ENCODE data around the gene GALNT17.

Gene GALNT17

DNA sequence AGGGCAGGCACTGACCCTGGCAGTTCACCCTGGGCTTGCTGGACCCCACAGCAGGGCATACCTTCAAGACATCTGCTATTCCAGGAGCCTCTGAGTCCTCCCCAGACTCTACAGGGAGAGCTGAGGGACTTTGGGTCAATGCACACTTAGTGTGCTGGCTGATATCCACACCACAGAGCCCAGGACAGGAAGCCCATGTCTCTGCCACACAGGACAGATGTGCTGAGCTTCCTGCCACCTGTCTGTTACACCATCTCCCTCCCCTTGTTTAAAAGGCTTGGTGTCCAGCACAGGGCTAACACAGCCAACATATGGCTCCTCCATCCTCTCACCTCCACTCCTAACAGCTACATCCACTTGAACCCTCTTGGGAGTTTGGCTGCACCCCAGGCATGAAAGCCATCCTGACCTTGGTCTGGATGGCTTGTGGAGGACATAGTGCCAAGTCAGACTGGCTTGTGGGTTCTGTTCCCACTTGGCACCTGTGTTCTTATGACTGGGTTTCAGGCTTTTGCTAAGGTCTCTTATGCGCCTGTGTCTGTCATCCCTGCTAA is 529.8 kb downstream of the GALNT17 start:
- no peaks in the 10 kb centered on the region for H3K36me3 Mint-ChIP-seq
- H3K4me3 Mint-ChIP-seq, result no peak overlapping the region
- H3K27ac Mint-ChIP-seq, result no peak overlapping the region

DNA sequence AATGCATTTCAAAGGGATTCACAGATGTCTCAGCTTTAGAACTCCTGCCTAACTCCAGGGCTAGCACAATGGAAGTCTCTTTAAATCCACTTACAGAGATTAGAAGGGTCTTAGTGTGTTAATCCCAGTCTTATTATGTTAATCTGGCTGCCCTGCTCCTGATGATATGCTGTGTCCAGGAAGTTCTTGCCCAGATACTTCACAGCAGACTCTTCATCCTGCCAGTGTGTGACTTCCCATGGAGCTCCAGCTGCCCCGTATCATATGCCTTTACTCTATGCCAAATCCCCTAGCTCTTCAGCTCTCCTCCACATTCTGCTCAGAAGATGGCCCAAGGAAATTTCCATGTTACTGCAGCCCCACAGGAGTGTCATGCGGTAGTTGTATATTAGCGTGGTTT is 533.8 kb downstream of the GALNT17 start:
- no peak overlapping the region for H3K27ac Mint-ChIP-seq
- H3K4me3 Mint-ChIP-seq, result no peak overlapping the region
- H3K36me3 Mint-ChIP-seq, result no peaks in the 10 kb centered on the region
- H3K9me3 Mint-ChIP-seq (ENCODE audit: low read depth), result no peaks in the 10 kb centered on the region
- H3K27me3 Mint-ChIP-seq, result peaks cover 2% of the 10 kb centered on the region
- H3K4me1 Mint-ChIP-seq (ENCODE audit: low read depth), result no peaks in the 10 kb centered on the region

More for the DNA sequence above, 529.8 kb downstream of the GALNT17 start:
- no peaks in the 10 kb centered on the region for H3K4me1 Mint-ChIP-seq (ENCODE audit: low read depth)
- peaks cover 2% of the 10 kb centered on the region for H3K27me3 Mint-ChIP-seq
- peaks cover 5% of the 10 kb centered on the region for H3K9me3 Mint-ChIP-seq (ENCODE audit: low read depth)

DNA sequence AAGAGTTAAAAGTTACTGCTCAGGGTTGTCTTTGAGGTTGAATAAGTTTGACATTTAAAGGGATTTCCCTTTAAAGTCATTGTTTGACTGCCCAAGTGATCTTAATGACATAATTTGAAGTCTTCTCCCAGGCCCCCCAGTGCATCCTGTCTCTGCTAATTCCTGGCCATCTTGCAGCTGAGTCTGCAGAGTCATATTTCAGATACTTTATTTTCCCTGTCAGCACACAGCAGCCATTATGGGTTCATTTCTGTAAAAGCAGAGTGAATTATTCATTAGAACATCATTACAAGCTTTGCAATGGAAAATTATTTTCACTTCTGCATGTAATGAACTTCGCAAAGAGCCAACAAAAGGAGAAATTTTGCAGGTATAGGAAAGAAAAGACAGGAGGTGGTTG is 536.6 kb downstream of the GALNT17 start:
- no peaks in the 10 kb centered on the region for H3K4me1 Mint-ChIP-seq (ENCODE audit: low read depth)
- H3K27me3 Mint-ChIP-seq, result peaks cover 2% of the 10 kb centered on the region
- no peaks in the 10 kb centered on the region for H3K36me3 Mint-ChIP-seq
- no peak overlapping the region for H3K4me3 Mint-ChIP-seq
- H3K27ac Mint-ChIP-seq, result no peak overlapping the region
- H3K9me3 Mint-ChIP-seq (ENCODE audit: low read depth), result no peaks in the 10 kb centered on the region

DNA sequence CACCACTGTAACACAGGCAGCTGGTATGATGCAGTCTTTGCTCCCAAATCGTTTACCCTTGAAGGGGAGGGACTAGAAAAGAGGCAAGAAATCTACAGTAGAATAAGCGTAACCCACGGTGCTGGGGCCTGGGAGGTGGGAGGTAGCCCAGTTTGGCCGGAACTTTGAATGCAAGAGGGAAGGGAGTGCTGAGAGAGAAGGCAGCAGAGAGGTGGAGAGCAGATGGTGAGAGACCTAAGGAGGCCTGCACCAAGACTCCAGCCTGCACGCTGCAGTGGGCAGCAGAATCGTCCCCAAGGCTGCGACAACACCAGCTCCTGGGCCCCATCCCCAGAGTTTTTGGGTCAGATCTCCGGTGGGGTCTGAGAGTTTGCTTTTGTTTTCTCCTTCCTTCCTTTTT is 547.5 kb downstream of the GALNT17 start:
- Mint-ChIP-seq H3K27ac (no peak overlapping the region), H3K4me3 (no peak overlapping the region), H3K9me3 (ENCODE audit: low read depth) (no peaks in the 10 kb centered on the region), H3K36me3 (no peaks in the 10 kb centered on the region), H3K4me1 (ENCODE audit: low read depth) (no peaks in the 10 kb centered on the region), H3K27me3 (no peaks in the 10 kb centered on the region)

DNA sequence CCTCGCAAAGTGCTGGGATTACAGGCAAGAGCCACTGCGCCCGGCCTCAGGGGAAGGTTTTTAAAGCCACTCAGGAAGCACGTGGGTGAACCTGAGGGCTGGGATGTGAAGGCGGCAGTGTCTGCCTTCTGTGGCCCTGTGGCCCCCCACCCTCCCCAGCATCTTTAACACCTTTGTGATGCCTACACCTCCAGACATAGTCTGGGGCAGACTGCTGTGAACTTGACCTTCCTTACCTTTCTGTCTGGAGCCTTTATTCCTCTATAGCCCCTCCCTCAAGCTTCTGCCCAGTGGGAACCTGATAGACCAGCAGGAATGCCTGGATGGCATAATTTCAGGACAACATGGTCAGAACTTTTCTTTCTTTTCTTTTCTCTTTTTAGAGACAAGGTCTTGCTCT is 550.2 kb downstream of the GALNT17 start:
- no peaks in the 10 kb centered on the region for H3K27me3 Mint-ChIP-seq
- H3K9me3 Mint-ChIP-seq (ENCODE audit: low read depth), result no peaks in the 10 kb centered on the region
- no peak overlapping the region for H3K4me3 Mint-ChIP-seq
- H3K27ac Mint-ChIP-seq, result no peak overlapping the region
- no peaks in the 10 kb centered on the region for H3K36me3 Mint-ChIP-seq
- no peaks in the 10 kb centered on the region for H3K4me1 Mint-ChIP-seq (ENCODE audit: low read depth)

DNA sequence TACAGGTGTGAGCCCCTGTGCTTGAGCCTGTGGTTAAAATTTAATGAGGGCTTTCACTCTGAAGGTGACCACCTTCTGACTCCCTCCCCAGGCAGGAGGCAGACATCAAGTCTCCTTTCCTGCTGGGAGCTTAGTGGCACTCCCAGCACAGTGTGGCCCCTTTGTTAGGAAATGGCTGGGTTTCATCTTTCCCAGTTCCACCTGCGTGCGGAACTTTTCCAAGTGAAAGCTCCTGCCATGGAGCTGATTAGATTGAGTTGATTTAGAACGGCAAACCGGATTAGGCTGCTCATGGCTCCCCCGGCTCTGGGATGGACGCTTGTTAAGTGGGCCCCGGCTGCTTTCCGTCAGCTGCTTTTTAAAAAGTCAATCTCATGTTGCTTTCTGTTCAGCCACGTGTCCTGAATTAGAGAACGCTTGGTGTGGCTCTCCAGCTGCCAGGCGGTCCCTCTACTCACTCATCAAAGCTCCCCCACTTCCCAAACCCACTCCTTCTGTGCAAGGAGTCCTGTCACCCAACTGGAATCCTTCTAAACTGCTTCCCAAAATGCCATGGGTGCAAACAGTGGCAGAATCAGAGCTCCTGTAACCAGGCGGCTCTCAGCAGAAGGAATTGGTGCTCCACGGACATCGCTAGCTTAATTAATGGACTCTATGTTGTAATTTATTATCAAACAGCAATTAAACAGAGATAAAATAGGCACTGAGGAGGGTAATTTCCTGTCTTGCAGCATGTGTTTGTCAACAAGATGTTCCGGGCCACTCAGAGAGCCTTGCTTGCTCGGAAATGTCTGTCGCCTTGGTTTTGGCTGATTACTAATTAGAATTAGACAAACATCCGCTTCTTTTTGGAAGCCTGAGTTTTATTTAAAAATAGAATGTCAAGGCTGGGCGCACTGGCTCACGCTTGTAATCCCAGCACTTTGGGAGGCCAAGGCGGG is 551.2 kb downstream of the GALNT17 start:
- Mint-ChIP-seq H3K9me3 (ENCODE audit: low read depth) (no peaks in the 10 kb centered on the region), H3K4me3 (no peak overlapping the region), H3K27ac (no peak overlapping the region), H3K4me1 (ENCODE audit: low read depth) (no peaks in the 10 kb centered on the region), H3K36me3 (no peaks in the 10 kb centered on the region), H3K27me3 (no peaks in the 10 kb centered on the region)

DNA sequence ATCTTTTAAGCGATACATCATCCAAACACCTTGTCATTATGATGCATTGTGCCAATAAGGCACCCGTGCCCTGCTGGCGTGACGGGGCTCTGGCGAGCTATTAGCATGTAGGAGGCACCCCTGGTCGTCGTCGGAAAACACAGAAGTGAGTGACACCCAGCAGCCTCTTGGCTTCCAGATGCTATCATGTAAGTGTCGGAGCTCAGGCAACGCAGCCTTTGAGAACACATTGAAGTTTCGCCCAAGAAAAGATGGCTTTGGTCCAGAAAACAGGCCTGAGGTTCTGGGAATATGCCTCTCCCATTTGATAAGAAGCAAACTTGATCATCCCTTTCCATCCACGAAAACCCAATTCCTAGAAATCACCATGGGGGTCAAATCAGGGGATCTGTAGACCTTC is 555.3 kb downstream of the GALNT17 start:
- H3K4me1 Mint-ChIP-seq (ENCODE audit: low read depth), result no peaks in the 10 kb centered on the region
- no peak overlapping the region for H3K27ac Mint-ChIP-seq

DNA sequence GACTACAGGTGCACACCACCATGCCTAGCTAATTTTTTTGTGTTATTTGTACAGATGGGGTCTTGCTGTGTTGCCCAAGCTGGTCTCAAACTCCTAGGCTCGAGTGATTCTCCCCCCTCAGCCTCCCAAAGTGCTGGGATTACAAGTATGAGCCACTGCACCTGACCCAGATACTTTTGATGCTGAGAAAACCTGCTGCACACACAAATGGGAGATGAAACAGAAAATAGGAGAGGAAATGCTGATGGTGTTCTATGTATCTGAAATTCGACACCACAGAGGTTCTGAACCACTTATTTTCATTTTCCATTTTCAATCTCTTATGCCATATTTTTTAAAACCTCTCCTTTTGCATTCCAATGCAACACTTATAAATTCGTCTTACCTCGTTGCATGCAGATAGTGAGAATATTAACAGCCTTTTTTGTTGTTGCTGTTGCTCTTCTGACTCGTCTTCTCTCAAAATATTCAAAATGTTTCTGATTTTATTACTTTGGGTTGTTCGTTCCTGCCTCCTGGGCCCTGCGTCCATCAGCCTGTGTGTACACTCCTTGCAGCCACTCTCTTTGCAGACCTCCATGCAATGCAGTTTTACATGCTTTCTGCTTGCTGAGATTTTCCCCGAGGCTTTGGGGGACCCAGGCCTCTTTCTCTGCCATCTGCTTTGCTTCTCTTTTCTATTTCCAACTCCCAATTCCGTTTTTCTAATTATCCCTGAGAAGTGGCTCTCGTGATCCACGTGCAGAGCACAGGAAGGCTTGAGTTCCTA is 556.1 kb downstream of the GALNT17 start:
- no peaks in the 10 kb centered on the region for H3K4me1 Mint-ChIP-seq (ENCODE audit: low read depth)
- H3K9me3 Mint-ChIP-seq (ENCODE audit: low read depth), result no peaks in the 10 kb centered on the region
- no peak overlapping the region for H3K27ac Mint-ChIP-seq
- no peak overlapping the region for H3K4me3 Mint-ChIP-seq
- no peaks in the 10 kb centered on the region for H3K36me3 Mint-ChIP-seq
- H3K27me3 Mint-ChIP-seq, result peaks cover 1% of the 10 kb centered on the region

More for the DNA sequence above, 555.3 kb downstream of the GALNT17 start:
- Mint-ChIP-seq H3K27me3 (peaks cover 1% of the 10 kb centered on the region), H3K9me3 (ENCODE audit: low read depth) (no peaks in the 10 kb centered on the region), H3K4me3 (no peak overlapping the region), H3K36me3 (no peaks in the 10 kb centered on the region)

DNA sequence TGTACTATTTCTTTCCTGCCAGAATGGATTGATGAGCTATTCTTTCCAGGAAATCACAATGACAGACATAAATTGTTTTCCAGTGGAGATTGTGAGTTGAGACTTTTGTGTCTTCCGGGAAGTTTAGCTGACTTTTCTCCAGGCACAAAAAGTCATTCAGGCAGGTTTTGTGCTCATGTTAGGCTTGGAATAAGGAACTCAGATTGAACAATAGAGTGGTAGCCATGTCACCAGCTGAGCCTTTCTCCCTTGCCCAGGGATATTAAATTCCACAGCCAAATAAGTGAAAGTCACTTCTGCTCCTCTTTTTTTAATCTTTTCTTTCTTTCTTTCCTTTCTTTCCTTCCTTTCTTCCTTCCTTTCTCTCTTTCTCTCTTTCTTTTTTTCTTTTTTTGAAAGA is 559.6 kb downstream of the GALNT17 start:
- H3K4me1 Mint-ChIP-seq (ENCODE audit: low read depth), result no peaks in the 10 kb centered on the region
- no peaks in the 10 kb centered on the region for H3K9me3 Mint-ChIP-seq (ENCODE audit: low read depth)
- no peak overlapping the region for H3K27ac Mint-ChIP-seq
- H3K4me3 Mint-ChIP-seq, result no peak overlapping the region
- H3K27me3 Mint-ChIP-seq, result peaks cover 1% of the 10 kb centered on the region
- no peaks in the 10 kb centered on the region for H3K36me3 Mint-ChIP-seq

DNA sequence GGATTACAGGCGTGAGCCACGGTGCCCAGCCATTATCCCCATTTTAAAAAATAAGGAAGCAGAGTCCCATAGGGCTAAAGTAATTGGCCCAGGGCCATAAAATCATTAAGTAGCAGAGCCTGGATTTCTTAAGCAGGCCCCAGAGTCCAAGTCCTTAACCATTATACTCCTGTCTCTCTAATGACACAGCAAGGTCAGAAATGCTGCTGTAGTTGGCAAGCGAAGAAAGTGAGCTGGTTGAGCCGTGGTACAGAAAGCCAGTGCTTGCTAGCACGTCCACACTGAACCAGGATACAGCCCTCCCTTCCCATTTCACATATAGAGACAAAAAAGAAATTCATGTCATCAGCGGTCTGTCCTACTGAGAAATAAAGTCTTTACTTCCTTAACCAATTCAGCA is 562.7 kb downstream of the GALNT17 start:
- Mint-ChIP-seq H3K4me1 (ENCODE audit: low read depth) (no peaks in the 10 kb centered on the region), H3K9me3 (ENCODE audit: low read depth) (no peaks in the 10 kb centered on the region), H3K4me3 (no peak overlapping the region), H3K36me3 (no peaks in the 10 kb centered on the region), H3K27me3 (peaks cover 1% of the 10 kb centered on the region), H3K27ac (no peak overlapping the region)

DNA sequence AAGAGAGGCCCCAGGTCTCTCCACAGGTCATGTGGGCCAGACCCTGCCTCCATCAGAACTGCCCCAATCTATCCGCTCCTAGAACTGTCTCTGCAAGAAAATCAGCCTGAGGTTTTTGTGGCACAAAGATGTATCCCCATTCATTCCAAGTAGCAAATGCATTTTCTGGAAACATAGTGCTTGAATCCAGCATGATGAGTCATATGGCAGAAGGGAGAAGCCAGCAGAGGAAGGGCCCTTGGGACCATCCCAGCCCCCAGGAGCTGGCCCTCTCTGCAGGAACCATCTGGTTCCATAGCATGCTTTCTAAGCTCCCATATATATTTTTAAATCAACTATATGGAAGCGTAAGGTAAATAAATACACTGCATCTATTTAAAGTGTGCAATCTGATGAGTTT is 563.2 kb downstream of the GALNT17 start:
- Mint-ChIP-seq H3K4me3 (no peak overlapping the region), H3K27ac (no peak overlapping the region), H3K9me3 (ENCODE audit: low read depth) (no peaks in the 10 kb centered on the region), H3K36me3 (no peaks in the 10 kb centered on the region), H3K27me3 (peaks cover 1% of the 10 kb centered on the region), H3K4me1 (ENCODE audit: low read depth) (no peaks in the 10 kb centered on the region)

DNA sequence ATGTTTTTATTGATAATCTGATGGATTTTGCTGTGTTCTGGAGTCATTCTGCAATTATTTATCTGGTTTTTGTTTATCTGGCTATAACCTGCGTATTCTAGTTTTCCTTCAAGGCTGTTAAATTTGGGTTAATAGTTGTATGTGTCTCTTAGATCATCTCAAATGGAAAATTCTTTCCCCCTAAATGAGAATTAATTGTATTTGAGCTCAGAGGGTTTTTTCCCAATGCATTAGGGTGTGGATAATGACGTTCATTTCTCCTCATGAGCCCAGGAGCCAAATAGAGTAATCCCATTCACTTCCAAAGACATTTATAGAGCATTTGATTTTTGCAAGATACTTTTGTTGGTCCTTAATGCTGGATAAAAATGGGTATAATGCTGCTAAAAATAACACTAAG is 564.6 kb downstream of the GALNT17 start:
- Mint-ChIP-seq H3K27me3 (no peaks in the 10 kb centered on the region), H3K36me3 (no peaks in the 10 kb centered on the region), H3K4me1 (ENCODE audit: low read depth) (no peaks in the 10 kb centered on the region), H3K4me3 (no peak overlapping the region), H3K9me3 (ENCODE audit: low read depth) (no peaks in the 10 kb centered on the region), H3K27ac (no peak overlapping the region)

DNA sequence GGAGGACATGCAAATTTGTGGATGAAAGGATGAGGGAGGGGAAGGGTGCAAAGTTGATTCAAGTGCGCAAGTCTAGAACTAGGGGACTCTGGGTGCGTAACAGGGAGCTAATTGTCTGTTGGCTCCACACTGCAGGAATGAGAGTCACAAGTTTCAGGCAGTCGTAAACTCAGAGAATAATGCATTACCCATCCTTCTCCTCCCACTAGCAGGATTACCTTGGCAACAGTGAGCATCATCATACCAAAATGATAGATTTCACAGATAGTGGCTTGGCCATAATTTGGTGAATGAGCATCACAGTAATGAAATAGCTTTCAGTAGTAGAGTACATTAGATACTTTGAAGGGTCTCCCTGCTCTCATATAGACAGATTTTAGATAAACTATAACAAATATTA is 565.5 kb downstream of the GALNT17 start:
- Mint-ChIP-seq H3K9me3 (ENCODE audit: low read depth) (no peaks in the 10 kb centered on the region), H3K27ac (no peak overlapping the region), H3K4me1 (ENCODE audit: low read depth) (no peaks in the 10 kb centered on the region), H3K27me3 (no peaks in the 10 kb centered on the region), H3K4me3 (no peak overlapping the region), H3K36me3 (no peaks in the 10 kb centered on the region)

DNA sequence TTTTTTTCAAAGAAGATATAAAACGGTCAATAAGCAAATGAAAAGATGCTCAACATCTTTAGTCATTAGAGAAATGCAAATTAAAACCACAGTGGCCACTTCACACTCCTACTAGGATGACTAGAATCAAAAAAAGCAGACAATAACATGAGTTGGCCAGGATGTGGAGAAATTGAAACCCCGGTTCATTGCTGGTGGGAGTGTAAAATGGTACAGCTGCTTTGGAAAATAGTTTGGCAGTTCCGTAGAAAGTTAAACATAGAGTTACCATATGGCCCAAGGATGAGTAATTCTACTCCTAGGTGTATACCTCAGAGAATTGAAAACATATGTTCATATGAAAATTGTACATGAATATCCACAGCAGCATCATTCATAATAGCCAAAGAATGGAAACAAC is 573.3 kb downstream of the GALNT17 start:
- no peaks in the 10 kb centered on the region for H3K4me1 Mint-ChIP-seq (ENCODE audit: low read depth)
- peaks cover 12% of the 10 kb centered on the region for H3K9me3 Mint-ChIP-seq (ENCODE audit: low read depth)
- H3K36me3 Mint-ChIP-seq, result no peaks in the 10 kb centered on the region
- no peak overlapping the region for H3K4me3 Mint-ChIP-seq
- no peaks in the 10 kb centered on the region for H3K27me3 Mint-ChIP-seq
- H3K27ac Mint-ChIP-seq, result no peak overlapping the region

DNA sequence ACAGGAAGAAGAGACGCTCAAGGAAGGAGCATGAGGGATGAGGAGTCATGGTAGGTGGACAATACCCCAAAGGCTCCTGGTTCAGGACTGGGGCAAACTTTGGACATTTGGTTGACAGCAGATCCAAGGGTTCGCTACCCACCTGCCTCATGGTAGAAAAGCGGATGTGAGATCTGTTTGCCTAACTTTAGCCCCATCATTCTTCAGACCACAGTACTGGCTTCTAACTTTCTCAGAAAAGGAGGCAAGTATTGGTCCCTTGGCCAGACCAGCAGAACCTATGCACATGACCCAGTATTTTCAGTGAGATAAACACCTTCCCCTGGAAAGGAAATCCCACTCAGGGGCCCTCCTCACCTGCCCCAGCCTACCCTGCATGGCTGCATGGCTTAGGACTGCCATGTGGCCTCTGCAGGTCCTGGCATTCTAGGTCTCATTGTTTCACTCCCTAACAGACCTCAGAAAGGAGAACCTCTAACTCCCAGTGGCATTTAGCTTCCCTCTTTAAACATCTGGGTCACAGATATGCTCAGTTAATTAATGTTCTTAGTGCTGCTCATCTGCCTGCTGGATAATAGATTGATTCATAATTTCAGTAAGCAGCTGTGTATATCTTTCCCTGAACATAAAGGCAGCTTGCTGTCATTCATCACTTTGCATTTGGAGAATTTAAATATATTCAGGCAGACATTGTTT is 574.1 kb downstream of the GALNT17 start:
- Mint-ChIP-seq H3K9me3 (ENCODE audit: low read depth) (peaks cover 12% of the 10 kb centered on the region), H3K27ac (no peak overlapping the region), H3K4me1 (ENCODE audit: low read depth) (no peaks in the 10 kb centered on the region), H3K4me3 (no peak overlapping the region), H3K27me3 (no peaks in the 10 kb centered on the region), H3K36me3 (no peaks in the 10 kb centered on the region)

All from activated naive CD8-positive, alpha-beta T cell (primary cell).